Measurements from ENCODE around the gene MARCHF10.

- TF ChIP-seq CTCF (conservative IDR thresholded peaks at IDR 0.05; ENCODE audit: low read depth, low read length) (no peak), POLR2A (IDR thresholded peaks at IDR 0.05; ENCODE audit: low read depth, low read length) (no peak), SMC3 (IDR thresholded peaks at IDR 0.05; ENCODE audit: low read depth, low read length) (no peak), MXI1 (IDR thresholded peaks at IDR 0.05; ENCODE audit: borderline replicate concordance, low read depth, low read length) (no peak), RFX5 (IDR thresholded peaks at IDR 0.05; ENCODE audit: low read depth, low read length) (no peak), USF2 (IDR thresholded peaks at IDR 0.05; ENCODE audit: low read depth, low read length) (no peak), FOS (IDR thresholded peaks at IDR 0.05; ENCODE audit: low read depth, low read length) (no peak), MAZ (IDR thresholded peaks at IDR 0.05; ENCODE audit: borderline replicate concordance, low read depth, low read length) (no peak)
These were observed 132.9 kb downstream of the MARCHF10 start for GRCh38 chr17:62675260-62675659.

Data from IMR-90 (cell line).